NCI-H1417 (cell line): Measurements from ENCODE around the gene KLHL29.

ENCODE experiments used
- DNase-seq, 3 experiments: peaks; one replicate each; lab custom pipeline; 2025; lab: John Stamatoyannopoulos, UW

KLHL29 gene

GRCh38 chr2:23658466-23658942 is 273.5 kb downstream of the KLHL29 start:
- DNase-seq, result no peak

- DNase-seq, result no peak
Observed at GRCh38 chr2:23659328-23659727, 274.3 kb downstream of the KLHL29 start.

- no peak for DNase-seq
Observed at GRCh38 chr2:23659773-23660172, 274.8 kb downstream of the KLHL29 start.

- no peak for DNase-seq
Observed at GRCh38 chr2:23660237-23660636, 275.3 kb downstream of the KLHL29 start.

DNA sequence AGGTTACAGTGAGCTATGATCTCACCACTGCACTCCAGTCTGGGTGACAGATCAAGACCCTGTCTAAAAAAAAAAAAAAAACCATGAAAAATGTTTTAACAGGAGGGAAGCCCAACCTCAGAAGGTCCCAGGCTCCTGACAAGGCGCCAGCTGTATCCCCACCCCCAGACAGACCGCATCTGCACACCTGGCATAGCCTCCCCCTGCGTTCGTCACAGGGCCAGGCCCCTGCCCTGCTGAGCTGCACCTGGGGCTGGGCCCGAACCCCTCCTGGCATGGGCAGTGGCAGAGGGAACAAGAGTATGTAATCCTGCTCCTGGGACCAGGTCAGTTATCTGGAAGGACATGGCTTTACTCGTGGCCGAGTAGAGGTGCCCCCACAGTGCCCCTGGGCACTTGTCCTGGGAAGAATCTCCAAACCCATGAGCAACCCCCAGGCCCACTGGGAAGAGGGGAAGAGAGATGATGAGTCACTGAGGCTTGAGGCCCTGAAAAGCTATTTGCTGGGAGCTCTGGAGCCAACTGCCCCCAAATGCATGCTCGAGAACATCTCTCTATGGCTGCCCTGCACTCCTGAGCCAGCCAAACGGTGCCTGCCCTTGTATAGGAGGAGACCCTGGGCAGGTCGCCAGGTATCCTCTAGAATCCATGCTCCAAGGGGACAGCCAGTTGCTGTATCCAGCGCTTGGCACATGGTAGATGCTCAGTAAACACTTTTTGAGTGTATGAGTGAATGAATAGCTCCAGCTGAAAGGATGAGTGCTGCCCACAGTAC is 276.5 kb downstream of the KLHL29 start:
- DNase-seq, result no peak

DNA sequence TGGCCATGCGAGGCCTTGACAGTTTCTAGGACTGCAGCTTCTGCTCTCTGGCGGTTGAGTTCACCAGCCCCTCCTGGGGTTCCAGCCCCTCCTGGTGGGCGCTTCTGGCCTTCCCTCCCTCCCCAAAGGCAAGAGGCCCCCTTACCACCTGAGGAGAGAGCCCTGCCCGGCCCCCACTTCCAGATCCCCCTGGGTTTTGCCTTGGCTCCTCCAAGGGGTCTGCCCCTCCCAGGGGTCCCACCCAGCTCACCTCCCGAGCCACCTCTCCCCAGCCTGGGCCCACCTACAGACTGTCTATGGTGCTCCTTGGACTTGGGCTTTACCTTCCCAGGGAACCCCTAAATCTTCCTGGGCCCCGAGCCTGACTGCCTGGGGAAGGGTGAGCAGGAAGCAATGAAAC is 277.5 kb downstream of the KLHL29 start:
- DNase-seq, result no peak

- DNase-seq, result peak in 2 of 3 experiments; percentile 30 to 42
Observed at GRCh38 chr2:23662941-23663920, 278.3 kb downstream of the KLHL29 start.

DNA sequence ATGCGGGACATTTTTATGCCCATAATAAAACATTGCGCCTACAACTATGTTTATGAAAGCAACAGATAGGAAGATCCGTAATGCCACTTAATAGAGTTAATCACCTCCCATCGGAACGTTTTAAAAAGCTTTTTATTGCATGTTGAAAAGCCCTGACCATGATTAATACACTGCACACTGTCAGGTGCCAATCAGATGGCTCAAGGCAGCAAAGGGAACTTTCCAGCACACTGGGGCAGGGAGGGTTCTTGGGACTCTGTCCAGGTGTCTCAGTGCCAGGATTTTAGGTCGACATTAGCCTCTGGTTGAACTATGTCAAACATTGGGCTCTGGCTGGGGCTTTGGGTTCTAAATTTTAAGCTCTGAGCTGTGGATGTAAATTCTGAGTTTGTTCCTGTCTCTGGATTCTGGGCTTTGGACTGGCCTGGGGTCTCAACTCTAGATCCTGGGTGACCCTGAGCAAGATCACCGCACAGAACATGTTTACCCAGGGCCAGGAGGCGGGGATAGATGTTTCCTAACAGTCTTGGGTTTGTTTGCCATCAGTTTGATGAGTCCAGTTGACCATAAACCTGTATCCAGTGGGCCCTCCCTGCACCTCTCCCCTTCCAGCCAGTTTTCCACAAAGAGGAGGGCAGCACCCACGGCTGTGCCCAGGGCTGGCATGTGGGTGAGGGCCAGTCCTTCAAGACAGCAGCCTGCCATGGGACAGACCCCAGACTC is 279.2 kb downstream of the KLHL29 start:
- DNase-seq, result peak in 1 of 3 experiments; percentile 29

DNA sequence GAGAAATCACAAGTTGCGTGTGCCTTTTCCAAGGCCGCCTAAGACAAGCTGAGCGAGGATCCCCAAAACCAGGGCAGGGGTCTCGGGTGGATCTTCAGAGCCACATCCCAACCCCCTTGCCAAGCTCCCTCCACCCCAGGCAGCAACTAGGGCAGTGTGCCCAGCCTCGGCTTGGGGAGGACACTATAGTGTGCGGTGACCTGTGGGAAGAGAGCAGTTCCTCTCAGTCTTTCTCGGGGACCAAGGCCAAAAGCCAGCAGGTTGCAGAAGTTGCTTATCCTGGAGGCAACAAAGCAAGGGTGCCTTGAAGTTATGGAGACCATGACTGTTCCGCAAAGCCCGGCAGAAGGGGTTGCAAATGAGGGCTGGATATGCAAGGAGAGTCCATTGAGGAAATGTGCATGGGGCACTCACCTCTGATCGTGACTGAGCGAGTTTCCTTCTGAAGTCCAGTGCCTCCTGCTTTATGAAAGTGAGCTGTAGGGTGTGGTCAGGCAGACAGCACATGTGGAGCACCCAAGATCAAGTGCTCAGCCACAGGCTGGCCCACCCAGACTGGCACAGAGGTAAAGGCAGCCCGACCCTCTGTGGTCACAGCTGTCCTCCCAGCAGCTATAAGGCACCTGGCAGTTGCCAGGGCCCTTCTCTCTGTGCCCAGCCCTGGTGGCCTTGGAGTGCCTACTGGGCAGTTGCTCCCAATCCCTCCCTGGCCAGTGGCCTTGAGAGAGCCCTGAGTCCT is 281.4 kb downstream of the KLHL29 start:
- DNase-seq, result no peak

GRCh38 chr2:23666980-23667357 is 282.0 kb downstream of the KLHL29 start:
- no peak for DNase-seq

GRCh38 chr2:23668756-23669304 is 283.9 kb downstream of the KLHL29 start:
- no peak for DNase-seq

GRCh38 chr2:23669413-23670244 is 284.6 kb downstream of the KLHL29 start:
- DNase-seq, result no peak

DNA sequence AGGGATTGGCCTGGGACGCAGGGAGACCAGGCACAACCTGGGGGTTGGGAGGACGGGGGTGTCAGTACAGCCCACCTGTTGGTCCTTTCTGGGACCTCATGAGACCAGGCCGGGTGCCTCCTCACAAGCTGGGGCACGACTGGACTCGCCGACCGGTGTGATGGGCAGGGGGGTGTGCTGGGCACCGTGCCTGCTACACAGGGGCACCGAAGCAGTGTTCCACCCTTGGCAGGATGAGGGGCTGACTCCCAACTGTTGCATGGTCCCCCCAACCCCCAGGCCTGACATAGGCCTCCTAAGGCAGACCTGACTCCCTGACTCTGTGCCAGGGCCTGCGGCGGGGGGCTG is 285.2 kb downstream of the KLHL29 start:
- DNase-seq, result no peak

GRCh38 chr2:23673082-23673481 is 288.1 kb downstream of the KLHL29 start:
- DNase-seq, result no peak

- no peak for DNase-seq
Observed at GRCh38 chr2:23673830-23674679, 289.1 kb downstream of the KLHL29 start.

GRCh38 chr2:23675506-23675905 is 290.5 kb downstream of the KLHL29 start:
- DNase-seq, result peak in 1 of 3 experiments; percentile 45

- no peak for DNase-seq
Observed at GRCh38 chr2:23677836-23678235, 292.9 kb downstream of the KLHL29 start.

DNA sequence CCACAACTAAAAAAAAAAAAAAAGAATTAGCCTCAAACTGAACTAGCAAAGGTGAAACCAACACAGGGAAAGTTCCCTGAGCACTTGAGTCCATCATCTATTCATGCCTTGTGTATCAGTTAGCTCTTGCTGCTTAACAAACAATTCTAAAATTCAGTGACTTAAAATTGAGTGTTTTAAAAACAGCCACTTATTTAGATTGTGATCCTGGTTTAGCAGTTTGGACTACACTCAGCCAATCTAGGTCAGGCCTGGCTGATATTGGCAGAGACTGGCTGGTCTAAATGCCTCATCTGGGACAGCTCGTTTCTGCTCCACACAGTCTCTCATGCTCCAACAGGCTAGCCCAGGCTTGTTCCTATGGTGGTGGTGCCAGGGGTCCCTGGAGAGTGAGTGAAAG is 294.1 kb downstream of the KLHL29 start:
- no peak for DNase-seq

GRCh38 chr2:23680951-23681350 is 296.0 kb downstream of the KLHL29 start:
- DNase-seq, result no peak
